Measurements from ENCODE around the gene SYNE1.

Gene SYNE1

DNA sequence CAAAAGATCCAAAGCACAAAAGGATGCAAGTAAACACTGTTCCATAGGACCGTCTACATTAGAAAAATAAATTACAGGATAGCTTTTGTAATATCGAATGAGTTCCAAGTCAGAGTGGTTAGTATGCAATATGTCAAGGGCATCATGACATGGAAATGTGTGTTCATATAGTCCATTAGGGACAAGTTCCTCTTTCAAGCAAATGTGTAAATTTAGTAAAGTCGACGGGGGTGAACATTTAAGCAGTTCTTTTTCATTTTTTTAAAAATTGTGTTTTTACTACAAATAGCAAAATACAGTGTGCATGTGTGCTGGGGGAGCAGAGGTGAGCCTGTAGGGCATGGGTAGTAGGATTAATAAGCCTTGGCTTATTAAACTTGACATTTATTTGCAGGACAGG, 470.7 kb downstream of the SYNE1 start:
- DNase-seq (ENCODE audit: low read depth), result no peak
- no peak overlapping the region for H3K4me3 ChIP-seq (ENCODE audit: low read length)
- no peak overlapping the region for H3K9ac ChIP-seq (ENCODE audit: low read length)
- H3K9me3 ChIP-seq (ENCODE audit: control insufficient read depth, low read length), result no peaks in the 10 kb centered on the region
- H3K4me1 ChIP-seq (ENCODE audit: control insufficient read depth, insufficient read depth, low read length), result no peaks in the 10 kb centered on the region
- no peaks in the 10 kb centered on the region for H3K27me3 ChIP-seq (replicated peaks; ENCODE audit: control insufficient read depth, insufficient read depth, low read length)
- peaks cover 30% of the 10 kb centered on the region for H3K36me3 ChIP-seq (ENCODE audit: control insufficient read depth, insufficient read depth, low read length, severe bottlenecking)

DNA sequence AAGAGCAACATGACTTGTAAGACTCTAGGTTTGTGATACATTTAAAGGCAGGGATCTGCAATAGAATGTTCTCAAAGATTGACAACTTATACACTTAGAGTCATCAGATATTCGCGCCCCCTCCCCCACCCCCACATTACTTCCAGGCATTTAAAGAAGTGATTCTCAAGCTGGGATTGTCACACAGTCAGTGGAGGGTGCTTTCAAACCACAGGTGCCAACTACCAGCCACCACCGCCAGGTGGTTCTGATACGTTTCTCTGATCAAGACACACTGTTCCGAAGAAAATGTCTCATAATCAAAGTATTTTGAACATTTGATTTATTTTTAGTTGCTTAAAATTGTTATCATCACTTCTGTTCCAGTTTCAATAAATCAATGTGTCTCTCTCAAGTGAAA, 472.2 kb downstream of the SYNE1 start:
- H3K4me3 ChIP-seq (ENCODE audit: low read length), result no peak overlapping the region
- H3K27me3 ChIP-seq (replicated peaks; ENCODE audit: control insufficient read depth, insufficient read depth, low read length), result no peaks in the 10 kb centered on the region
- DNase-seq (ENCODE audit: low read depth), result no peak
- H3K36me3 ChIP-seq (ENCODE audit: control insufficient read depth, insufficient read depth, low read length, severe bottlenecking), result peaks cover 24% of the 10 kb centered on the region
- H3K4me1 ChIP-seq (ENCODE audit: control insufficient read depth, insufficient read depth, low read length), result no peaks in the 10 kb centered on the region
- no peaks in the 10 kb centered on the region for H3K9me3 ChIP-seq (ENCODE audit: control insufficient read depth, low read length)
- no peak overlapping the region for H3K9ac ChIP-seq (ENCODE audit: low read length)

DNA sequence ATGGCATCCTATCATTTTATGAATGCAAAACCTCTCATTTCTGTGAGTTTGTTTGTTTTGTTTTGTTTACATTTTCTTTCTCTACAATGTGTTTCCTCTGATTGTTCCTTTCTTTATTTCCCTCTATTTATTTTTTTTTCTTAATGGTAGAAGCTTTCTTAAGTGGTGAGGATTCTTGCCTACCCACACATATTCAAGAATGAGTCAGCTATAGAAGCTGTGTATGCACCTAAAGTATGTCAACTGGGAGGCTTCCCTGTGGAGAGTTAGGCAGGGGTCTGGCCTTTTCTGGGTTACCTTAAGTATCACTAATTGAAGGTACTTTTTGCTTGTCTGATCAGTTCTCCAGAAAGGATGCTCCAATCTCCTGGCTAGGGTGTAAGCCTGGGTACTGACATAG, 475.7 kb downstream of the SYNE1 start:
- Histone ChIP-seq H3K4me1 (ENCODE audit: control insufficient read depth, insufficient read depth, low read length) (no peaks in the 10 kb centered on the region), H3K4me3 (ENCODE audit: low read length) (no peak overlapping the region), H3K27me3 (replicated peaks; ENCODE audit: control insufficient read depth, insufficient read depth, low read length) (no peaks in the 10 kb centered on the region), H3K36me3 (ENCODE audit: control insufficient read depth, insufficient read depth, low read length, severe bottlenecking) (peaks cover 32% of the 10 kb centered on the region), H3K9me3 (ENCODE audit: control insufficient read depth, low read length) (no peaks in the 10 kb centered on the region), H3K9ac (ENCODE audit: low read length) (no peak overlapping the region)
- peak; percentile 54 for DNase-seq (ENCODE audit: low read depth)

DNA sequence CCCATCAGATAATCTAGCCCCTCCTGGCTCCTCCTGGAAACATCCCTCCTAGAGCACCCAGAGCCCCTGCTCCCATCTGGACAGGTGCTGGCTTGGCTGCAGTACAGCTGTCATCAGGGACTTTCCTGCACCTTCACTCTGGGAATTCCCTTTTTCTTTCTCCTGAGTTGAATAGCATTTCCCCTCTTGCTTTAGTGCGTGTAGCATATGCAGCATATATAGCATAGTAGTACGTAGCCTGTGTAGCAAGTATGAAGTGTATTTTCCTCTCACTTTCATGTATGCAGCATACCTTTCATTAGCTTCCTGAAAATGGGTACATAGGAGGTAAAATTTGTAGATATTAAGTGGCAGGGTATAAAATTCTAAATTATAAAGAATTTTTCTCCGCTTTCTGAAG, 476.8 kb downstream of the SYNE1 start:
- Histone ChIP-seq H3K36me3 (ENCODE audit: control insufficient read depth, insufficient read depth, low read length, severe bottlenecking) (peaks cover 42% of the 10 kb centered on the region), H3K9me3 (ENCODE audit: control insufficient read depth, low read length) (no peaks in the 10 kb centered on the region), H3K4me3 (ENCODE audit: low read length) (no peak overlapping the region), H3K4me1 (ENCODE audit: control insufficient read depth, insufficient read depth, low read length) (no peaks in the 10 kb centered on the region), H3K9ac (ENCODE audit: low read length) (no peak overlapping the region), H3K27me3 (replicated peaks; ENCODE audit: control insufficient read depth, insufficient read depth, low read length) (no peaks in the 10 kb centered on the region)
- DNase-seq (ENCODE audit: low read depth), result no peak

DNA sequence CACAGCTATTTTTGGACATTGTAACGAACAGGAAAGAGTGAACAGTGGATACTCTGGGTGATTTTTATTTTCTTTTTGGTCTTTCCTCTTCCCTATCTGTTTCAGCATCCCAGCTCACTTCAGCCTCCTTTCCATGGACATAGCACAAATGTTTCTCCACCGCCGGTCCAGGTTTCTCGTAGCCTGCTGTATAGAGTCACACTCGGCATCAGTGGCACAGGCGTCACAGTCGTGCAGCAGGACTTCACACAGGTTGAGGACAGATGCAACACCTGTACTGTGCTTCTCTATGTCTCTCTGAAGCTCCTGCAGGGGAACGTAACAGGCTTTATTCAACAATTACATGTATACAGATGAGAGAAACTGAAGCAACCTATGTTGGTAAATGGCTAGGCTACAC, 481.4 kb downstream of the SYNE1 start:
- Histone ChIP-seq H3K27me3 (replicated peaks; ENCODE audit: control insufficient read depth, insufficient read depth, low read length) (no peaks in the 10 kb centered on the region), H3K36me3 (ENCODE audit: control insufficient read depth, insufficient read depth, low read length, severe bottlenecking) (peaks cover 72% of the 10 kb centered on the region), H3K9ac (ENCODE audit: low read length) (no peak overlapping the region), H3K4me3 (ENCODE audit: low read length) (no peak overlapping the region), H3K9me3 (ENCODE audit: control insufficient read depth, low read length) (no peaks in the 10 kb centered on the region), H3K4me1 (ENCODE audit: control insufficient read depth, insufficient read depth, low read length) (no peaks in the 10 kb centered on the region)
- DNase-seq (ENCODE audit: low read depth), result no peak

DNA sequence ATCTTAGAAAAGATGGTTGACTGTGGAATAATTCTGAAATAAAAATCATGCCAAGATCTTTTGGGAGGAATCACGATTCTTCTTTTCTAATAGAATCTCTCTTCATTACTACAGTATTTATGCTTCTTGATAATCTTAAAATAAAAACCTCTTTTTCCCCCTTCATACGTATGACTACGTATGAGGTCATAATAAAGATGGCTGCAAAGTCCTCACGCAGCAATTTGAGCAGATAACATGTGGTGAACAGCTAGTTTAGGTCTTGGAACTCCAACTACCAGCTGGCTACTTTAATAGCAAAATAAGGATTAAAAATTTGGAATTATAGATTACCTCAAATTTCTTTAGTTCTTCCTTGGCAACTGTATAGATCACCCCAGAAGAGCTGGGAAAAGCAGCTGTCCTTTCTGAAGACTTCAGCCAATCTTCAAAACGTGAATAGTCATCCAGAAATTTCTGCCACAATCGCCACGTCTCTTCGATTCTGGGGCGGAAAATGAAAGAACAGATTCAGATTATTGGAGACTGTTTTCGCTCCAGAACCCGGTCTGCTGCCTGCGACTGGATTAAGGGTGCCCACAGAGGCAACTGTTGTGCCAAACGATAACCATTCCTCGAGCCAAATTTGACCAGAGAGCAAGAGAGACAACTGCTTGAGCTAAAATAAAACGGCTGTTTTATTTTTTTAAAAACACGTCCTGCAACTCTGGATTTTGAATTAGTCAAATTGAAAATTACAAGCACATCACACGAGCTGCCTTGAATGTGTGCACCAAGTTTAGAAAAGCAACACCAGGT, 482.4 kb downstream of the SYNE1 start:
- H3K27me3 ChIP-seq (replicated peaks; ENCODE audit: control insufficient read depth, insufficient read depth, low read length), result no peaks in the 10 kb centered on the region
- H3K4me1 ChIP-seq (ENCODE audit: control insufficient read depth, insufficient read depth, low read length), result no peaks in the 10 kb centered on the region
- peaks cover 78% of the 10 kb centered on the region for H3K36me3 ChIP-seq (ENCODE audit: control insufficient read depth, insufficient read depth, low read length, severe bottlenecking)
- no peaks in the 10 kb centered on the region for H3K9me3 ChIP-seq (ENCODE audit: control insufficient read depth, low read length)
- no peak for DNase-seq (ENCODE audit: low read depth)
- H3K4me3 ChIP-seq (ENCODE audit: low read length), result no peak overlapping the region
- H3K9ac ChIP-seq (ENCODE audit: low read length), result no peak overlapping the region

DNA sequence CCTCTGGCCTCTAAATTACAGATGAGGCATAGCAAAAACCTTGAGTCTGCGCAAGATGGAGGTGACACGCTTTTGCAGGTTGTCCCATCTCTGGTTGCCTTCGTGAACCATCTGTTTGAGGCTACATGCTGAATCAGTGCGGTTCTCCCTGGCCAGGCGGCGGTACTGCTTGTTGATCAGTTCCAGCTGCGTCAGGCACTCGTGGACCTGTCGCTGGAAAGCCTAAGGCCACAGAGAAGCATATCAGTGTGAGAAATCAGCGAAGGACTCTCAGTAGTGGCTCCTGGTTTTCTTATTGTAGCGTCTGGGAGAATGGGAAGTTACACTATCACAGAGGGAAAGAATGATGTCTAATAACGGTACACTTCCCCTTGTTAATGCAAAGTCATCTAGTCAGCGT, 485.2 kb downstream of the SYNE1 start:
- H3K4me1 ChIP-seq (ENCODE audit: control insufficient read depth, insufficient read depth, low read length), result peaks cover under 1% of the 10 kb centered on the region
- H3K9ac ChIP-seq (ENCODE audit: low read length), result no peak overlapping the region
- H3K4me3 ChIP-seq (ENCODE audit: low read length), result no peak overlapping the region
- DNase-seq (ENCODE audit: low read depth), result no peak
- H3K9me3 ChIP-seq (ENCODE audit: control insufficient read depth, low read length), result no peaks in the 10 kb centered on the region
- H3K27me3 ChIP-seq (replicated peaks; ENCODE audit: control insufficient read depth, insufficient read depth, low read length), result no peaks in the 10 kb centered on the region
- H3K36me3 ChIP-seq (ENCODE audit: control insufficient read depth, insufficient read depth, low read length, severe bottlenecking), result peaks cover 94% of the 10 kb centered on the region

DNA sequence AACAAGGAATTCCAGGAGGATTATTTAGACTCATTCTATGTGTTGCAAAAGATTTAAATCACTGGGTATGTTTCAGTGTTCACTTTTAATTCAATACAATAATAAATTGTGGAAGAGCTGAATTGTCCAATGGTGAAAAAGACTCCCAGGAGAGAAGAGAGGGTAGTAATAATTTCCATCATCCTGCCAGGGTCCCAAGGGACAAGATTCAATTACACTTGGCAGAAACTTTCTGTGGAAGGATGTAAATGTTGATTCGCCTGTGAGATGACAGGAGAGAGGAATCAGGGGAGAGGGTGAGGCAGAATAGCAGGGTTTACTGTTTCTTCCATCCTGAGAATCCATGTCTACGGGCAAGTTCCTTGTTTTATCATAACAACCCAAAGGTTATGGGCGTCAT, 487.0 kb downstream of the SYNE1 start:
- H3K27me3 ChIP-seq (replicated peaks; ENCODE audit: control insufficient read depth, insufficient read depth, low read length), result no peaks in the 10 kb centered on the region
- H3K4me1 ChIP-seq (ENCODE audit: control insufficient read depth, insufficient read depth, low read length), result peaks cover 7% of the 10 kb centered on the region
- no peaks in the 10 kb centered on the region for H3K9me3 ChIP-seq (ENCODE audit: control insufficient read depth, low read length)
- H3K36me3 ChIP-seq (ENCODE audit: control insufficient read depth, insufficient read depth, low read length, severe bottlenecking), result peaks cover 81% of the 10 kb centered on the region
- no peak for DNase-seq (ENCODE audit: low read depth)
- H3K4me3 ChIP-seq (ENCODE audit: low read length), result no peak overlapping the region
- no peak overlapping the region for H3K9ac ChIP-seq (ENCODE audit: low read length)

DNA sequence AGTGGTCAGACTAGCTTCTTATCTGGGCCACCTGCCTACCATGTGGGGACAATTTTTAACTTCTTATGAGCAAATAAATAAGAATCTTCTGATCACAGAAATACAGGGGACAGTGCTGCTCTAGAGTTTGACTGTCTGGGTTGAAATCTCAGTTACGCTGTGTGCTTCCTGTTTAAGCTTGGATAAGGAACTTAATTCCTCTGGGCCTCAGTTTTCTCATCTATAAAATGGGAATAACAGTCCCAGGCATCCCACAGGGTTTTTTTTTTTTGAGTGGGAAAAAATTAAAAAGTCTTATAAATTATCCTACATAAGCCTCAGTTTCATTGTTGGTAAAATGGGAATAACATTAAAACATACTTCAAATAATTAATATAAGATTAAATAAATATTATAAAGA, 488.8 kb downstream of the SYNE1 start:
- no peaks in the 10 kb centered on the region for H3K27me3 ChIP-seq (replicated peaks; ENCODE audit: control insufficient read depth, insufficient read depth, low read length)
- no peak overlapping the region for H3K4me3 ChIP-seq (ENCODE audit: low read length)
- H3K36me3 ChIP-seq (ENCODE audit: control insufficient read depth, insufficient read depth, low read length, severe bottlenecking), result peaks cover 80% of the 10 kb centered on the region
- no peak overlapping the region for H3K9ac ChIP-seq (ENCODE audit: low read length)
- H3K9me3 ChIP-seq (ENCODE audit: control insufficient read depth, low read length), result no peaks in the 10 kb centered on the region
- DNase-seq (ENCODE audit: low read depth), result no peak
- peaks cover 7% of the 10 kb centered on the region for H3K4me1 ChIP-seq (ENCODE audit: control insufficient read depth, insufficient read depth, low read length)

DNA sequence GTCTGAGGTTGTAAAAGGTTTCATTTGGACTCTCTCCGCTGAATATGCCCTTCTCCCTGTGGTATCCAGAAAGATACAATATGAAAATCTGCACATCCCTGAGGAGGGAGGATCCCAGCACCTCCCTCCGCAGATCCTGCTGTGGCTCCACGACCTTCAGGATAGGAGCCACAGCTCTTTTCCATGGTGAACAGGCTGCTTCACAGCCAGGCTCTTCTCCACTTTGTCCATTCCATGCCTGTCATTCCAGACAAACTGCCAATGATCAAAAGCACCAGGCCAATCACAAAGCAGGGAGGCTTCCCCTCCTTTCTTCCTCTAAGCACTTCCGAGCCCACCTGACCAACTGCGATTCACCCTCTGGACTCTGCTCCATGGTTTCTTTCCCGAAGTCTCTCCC, 489.9 kb downstream of the SYNE1 start:
- H3K9me3 ChIP-seq (ENCODE audit: control insufficient read depth, low read length), result no peaks in the 10 kb centered on the region
- no peak overlapping the region for H3K9ac ChIP-seq (ENCODE audit: low read length)
- no peak for DNase-seq (ENCODE audit: low read depth)
- H3K36me3 ChIP-seq (ENCODE audit: control insufficient read depth, insufficient read depth, low read length, severe bottlenecking), result peaks cover 80% of the 10 kb centered on the region
- no peak overlapping the region for H3K4me3 ChIP-seq (ENCODE audit: low read length)
- H3K27me3 ChIP-seq (replicated peaks; ENCODE audit: control insufficient read depth, insufficient read depth, low read length), result no peaks in the 10 kb centered on the region
- H3K4me1 ChIP-seq (ENCODE audit: control insufficient read depth, insufficient read depth, low read length), result peaks cover 10% of the 10 kb centered on the region

DNA sequence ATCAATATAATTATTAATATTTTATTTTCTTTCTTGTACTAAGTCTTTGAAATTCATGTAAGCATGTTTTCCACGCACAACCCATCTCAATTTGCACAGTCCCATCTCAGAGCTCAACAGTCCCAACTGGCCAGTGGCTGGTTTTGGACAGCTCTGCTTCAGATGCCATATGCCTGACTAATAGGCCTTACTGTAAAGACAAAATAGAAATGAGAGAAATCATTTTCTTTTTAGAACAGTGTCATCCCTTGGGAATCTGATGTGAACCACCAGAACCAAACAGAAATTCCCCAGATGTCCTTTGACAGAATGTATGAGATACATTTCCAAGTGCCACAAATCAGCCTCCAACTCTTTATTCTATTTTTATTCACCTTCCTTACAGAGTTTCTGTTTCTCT, 490.8 kb downstream of the SYNE1 start:
- H3K36me3 ChIP-seq (ENCODE audit: control insufficient read depth, insufficient read depth, low read length, severe bottlenecking), result peaks cover 74% of the 10 kb centered on the region
- peaks cover 10% of the 10 kb centered on the region for H3K4me1 ChIP-seq (ENCODE audit: control insufficient read depth, insufficient read depth, low read length)
- H3K27me3 ChIP-seq (replicated peaks; ENCODE audit: control insufficient read depth, insufficient read depth, low read length), result no peaks in the 10 kb centered on the region
- H3K9ac ChIP-seq (ENCODE audit: low read length), result no peak overlapping the region
- no peak overlapping the region for H3K4me3 ChIP-seq (ENCODE audit: low read length)
- H3K9me3 ChIP-seq (ENCODE audit: control insufficient read depth, low read length), result no peaks in the 10 kb centered on the region
- DNase-seq (ENCODE audit: low read depth), result peak; percentile 69

DNA sequence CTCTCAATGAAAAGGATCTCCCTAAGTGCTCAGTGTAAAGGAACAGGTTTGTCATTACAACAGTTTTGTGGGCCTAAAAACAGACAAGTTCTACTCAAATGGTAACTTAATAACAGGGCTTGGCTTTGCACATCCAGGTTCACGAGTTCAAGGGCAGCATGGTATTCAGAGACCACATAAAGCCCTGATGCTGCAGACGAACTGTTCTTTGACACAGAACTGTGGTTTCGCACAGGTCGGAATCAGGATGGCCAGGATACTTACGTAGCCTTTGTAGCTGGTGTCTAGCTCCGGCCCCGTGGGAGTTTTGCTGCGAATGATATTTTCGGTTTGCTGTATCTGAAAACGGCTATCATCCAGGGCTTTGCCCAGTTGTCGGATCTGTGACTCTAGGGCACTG, 493.8 kb downstream of the SYNE1 start:
- H3K27me3 ChIP-seq (replicated peaks; ENCODE audit: control insufficient read depth, insufficient read depth, low read length), result no peaks in the 10 kb centered on the region
- H3K9me3 ChIP-seq (ENCODE audit: control insufficient read depth, low read length), result no peaks in the 10 kb centered on the region
- H3K36me3 ChIP-seq (ENCODE audit: control insufficient read depth, insufficient read depth, low read length, severe bottlenecking), result peaks cover 68% of the 10 kb centered on the region
- no peak overlapping the region for H3K9ac ChIP-seq (ENCODE audit: low read length)
- H3K4me3 ChIP-seq (ENCODE audit: low read length), result no peak overlapping the region
- DNase-seq (ENCODE audit: low read depth), result no peak
- H3K4me1 ChIP-seq (ENCODE audit: control insufficient read depth, insufficient read depth, low read length), result peaks cover 10% of the 10 kb centered on the region

Data from adipocyte (in vitro differentiated cells).